Coronary artery (tissue), 2 donors: ENCODE measurements around the gene HSD17B13.
"Not testable (repeated sequence)": the region's sequence is repeated elsewhere in the genome, so short reads cannot be mapped to it uniquely, and the experiment has no call there.

Experiments used
- DNase-seq: peaks from one replicate; pipeline ENCODE4 v3.0.0-alpha.2; 2017; ENCODE audit warnings: low spot score
- H3K27ac ChIP-seq, 2 donors: fragments of 200-600 bp; sonication (generic); one replicate each; pipeline ENCODE4 v1.5.1; 2016 to 2019
- H3K4me3 ChIP-seq: fragments of 200-600 bp; sonication (generic); 2 replicates; pipeline ENCODE4 v1.5.1; 2016; ENCODE audit warnings: mild to moderate bottlenecking, moderate library complexity
- TF ChIP-seq, protein P1 (sequence below): fragments of 200-600 bp; sonication (generic); IDR thresholded peaks from one replicate; pipeline ENCODE4 v1.5.1; 2019; ENCODE audit warnings: antibody characterized with exemption

HSD17B13 gene

GRCh38 chr4:87356832-87357526, 34.3 kb upstream of the HSD17B13 start:
- no peak for DNase-seq
- no peak overlapping the region for H3K27ac ChIP-seq
- TF ChIP-seq, protein P1, sequence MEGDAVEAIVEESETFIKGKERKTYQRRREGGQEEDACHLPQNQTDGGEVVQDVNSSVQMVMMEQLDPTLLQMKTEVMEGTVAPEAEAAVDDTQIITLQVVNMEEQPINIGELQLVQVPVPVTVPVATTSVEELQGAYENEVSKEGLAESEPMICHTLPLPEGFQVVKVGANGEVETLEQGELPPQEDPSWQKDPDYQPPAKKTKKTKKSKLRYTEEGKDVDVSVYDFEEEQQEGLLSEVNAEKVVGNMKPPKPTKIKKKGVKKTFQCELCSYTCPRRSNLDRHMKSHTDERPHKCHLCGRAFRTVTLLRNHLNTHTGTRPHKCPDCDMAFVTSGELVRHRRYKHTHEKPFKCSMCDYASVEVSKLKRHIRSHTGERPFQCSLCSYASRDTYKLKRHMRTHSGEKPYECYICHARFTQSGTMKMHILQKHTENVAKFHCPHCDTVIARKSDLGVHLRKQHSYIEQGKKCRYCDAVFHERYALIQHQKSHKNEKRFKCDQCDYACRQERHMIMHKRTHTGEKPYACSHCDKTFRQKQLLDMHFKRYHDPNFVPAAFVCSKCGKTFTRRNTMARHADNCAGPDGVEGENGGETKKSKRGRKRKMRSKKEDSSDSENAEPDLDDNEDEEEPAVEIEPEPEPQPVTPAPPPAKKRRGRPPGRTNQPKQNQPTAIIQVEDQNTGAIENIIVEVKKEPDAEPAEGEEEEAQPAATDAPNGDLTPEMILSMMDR, result no peak
- H3K4me3 ChIP-seq, result no peak overlapping the region

GRCh38 chr4:87354168-87355102, 31.8 kb upstream of the HSD17B13 start:
- Histone ChIP-seq H3K4me3 (peak overlapping the region; percentile 30), H3K27ac (peak overlapping the region; percentile 25 to 50)
- TF ChIP-seq, protein P1, result no peak
- DNase-seq, result no peak

DNA sequence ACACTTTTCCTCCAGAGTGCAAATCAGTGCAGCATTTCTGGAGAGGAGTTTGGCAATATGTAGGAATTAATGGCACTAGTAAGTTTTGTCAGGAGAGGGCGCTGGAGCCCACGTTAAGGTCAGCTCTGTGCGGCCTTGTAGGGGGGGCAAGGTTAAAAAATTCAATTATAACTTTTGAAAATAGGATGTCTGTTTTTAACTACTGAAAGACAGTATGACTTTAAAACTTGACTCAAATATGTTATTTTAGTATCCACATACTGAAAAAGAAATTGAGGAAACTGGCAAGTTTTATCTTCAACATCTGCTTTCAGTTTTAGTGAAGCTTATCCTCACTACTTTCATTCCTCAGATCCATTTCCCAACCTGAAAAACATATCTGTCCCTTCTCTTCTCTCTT, 30.9 kb upstream of the HSD17B13 start:
- TF ChIP-seq, protein P1, result peak; percentile 33
- peak overlapping the region; percentile 30 for H3K4me3 ChIP-seq
- H3K27ac ChIP-seq, result peak overlapping the region; percentile 25 to 50
- DNase-seq, result no peak

DNA sequence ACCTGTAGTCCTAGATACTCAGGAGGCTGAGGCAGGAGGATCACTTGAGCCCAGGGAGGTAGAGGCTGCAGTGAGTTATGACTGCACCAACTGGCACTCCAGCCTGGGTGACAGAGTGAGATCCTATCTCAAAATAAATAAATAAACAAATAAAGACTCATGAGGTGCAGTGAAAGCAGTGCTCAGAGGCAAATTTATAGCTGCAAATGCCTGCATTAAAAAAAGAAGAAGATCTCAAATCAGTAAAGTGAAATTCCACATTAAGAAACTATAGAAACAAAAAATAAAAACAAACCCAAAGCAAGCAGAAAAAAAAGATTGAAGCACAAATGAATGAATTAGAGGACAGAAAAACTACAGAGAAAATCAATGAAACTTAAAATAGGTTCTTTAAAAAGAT, 22.5 kb upstream of the HSD17B13 start:
- Histone ChIP-seq H3K27ac (no peak overlapping the region), H3K4me3 (no peak overlapping the region)
- TF ChIP-seq, protein P1, result no peak
- DNase-seq, result no peak

DNA sequence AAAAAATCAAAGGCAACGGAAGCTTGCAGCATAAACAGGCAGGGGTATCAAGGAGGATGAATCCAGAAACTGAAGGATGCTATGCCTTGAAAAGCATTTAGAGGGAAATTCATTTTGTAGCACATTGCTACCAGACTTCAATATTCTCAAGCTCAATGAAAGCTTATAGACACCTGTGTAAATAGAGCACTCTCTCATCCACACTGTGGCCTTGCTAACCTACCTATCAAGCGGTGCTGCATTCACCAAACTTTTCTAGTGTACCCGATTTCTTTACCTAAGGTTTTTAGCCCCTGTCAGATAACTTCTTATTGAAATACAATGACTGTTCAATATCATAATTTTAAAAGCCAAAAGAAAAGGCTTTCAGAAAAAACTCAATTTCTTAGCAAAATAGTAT, 20.2 kb upstream of the HSD17B13 start:
- TF ChIP-seq, protein P1, result no peak
- no peak for DNase-seq
- no peak overlapping the region for H3K4me3 ChIP-seq
- H3K27ac ChIP-seq, result peak overlapping the region; percentile 23 to 63

GRCh38 chr4:87341954-87342635, 19.4 kb upstream of the HSD17B13 start:
- DNase-seq, result not testable (repeated sequence)
- Histone ChIP-seq H3K27ac (peak overlapping the region; percentile 63 to 73), H3K4me3 (peak overlapping the region; percentile 49)

- Histone ChIP-seq H3K27ac (peak overlapping the region in 1 of 2 donors; percentile 26), H3K4me3 (no peak overlapping the region)
- no peak for DNase-seq
- TF ChIP-seq, protein P1, result no peak
Observed at GRCh38 chr4:87339440-87339839, 16.8 kb upstream of the HSD17B13 start.
